ENCODE data around the gene ATP10B. TPM values are rescaled to one million over a fixed set of nuclear protein-coding genes. Genes with fewer than 3 reads are reported as not detected.

ATP10B gene
- total and polyA plus RNA-seq, 4 donors: 0.08 to 7.2 (median 0.53) TPM

DNA sequence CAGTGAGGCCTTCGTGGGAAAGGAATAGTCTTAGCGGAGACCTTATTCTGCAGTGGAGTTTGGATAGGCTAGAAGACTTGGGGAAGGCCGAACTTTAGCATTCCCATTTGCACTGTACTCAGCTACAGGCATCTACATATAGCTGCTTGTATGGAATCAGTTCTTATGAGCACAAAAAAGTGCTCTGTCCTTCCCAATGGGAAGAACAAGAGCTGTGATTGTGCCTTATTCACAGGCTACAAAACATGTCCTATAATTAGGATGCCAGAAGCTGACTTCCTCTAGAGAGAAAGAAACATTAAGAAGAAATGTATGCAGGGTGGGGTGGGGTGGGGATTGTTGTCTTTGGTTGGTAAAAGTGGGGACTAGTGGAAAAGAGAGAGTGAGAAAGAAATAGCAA lies 154.7 kb downstream of the ATP10B start:
- WGBS, 2 donors: 93 to 97% methylated on average over 3 of the region's 3 CpGs
- no peaks in the 10 kb centered on the region for H3K36me3 ChIP-seq (ENCODE audit: control insufficient read depth in 4 of 4, insufficient read depth in 4 of 4, low read length in 4 of 4)
- DNase-seq (no peak), ATAC-seq (ENCODE audit: insufficient read depth, low FRiP score) (no peak)
- H3K4me1 ChIP-seq (ENCODE audit: control insufficient read depth in 5 of 5, insufficient read depth in 5 of 5, low read length in 5 of 5): no peaks in the 10 kb centered on the region
- no peak overlapping the region for H3K27ac ChIP-seq (ENCODE audit: low read depth in 1 of 2, low read length in 1 of 2)
- no peak for TF ChIP-seq CTCF (IDR thresholded peaks at IDR 0.05; ENCODE audit: control extremely low read depth, extremely low read depth)
- H3K9ac ChIP-seq (ENCODE audit: insufficient read depth in 1 of 2, low read length in 2 of 2): no peak overlapping the region
- no peaks in the 10 kb centered on the region for H3K27me3 ChIP-seq (ENCODE audit: control insufficient read depth in 3 of 3, insufficient read depth in 3 of 3, low read length in 2 of 3)
- no peaks in the 10 kb centered on the region for H3K9me3 ChIP-seq (ENCODE audit: control insufficient read depth in 4 of 4, insufficient read depth in 3 of 4, low read length in 3 of 4)
- no peak overlapping the region for H3K4me3 ChIP-seq

GRCh38 chr5:160694896-160695295 lies 157.1 kb downstream of the ATP10B start:
- Histone ChIP-seq H3K4me1 (ENCODE audit: control insufficient read depth in 5 of 5, insufficient read depth in 5 of 5, low read length in 5 of 5) (no peaks in the 10 kb centered on the region), H3K9me3 (ENCODE audit: control insufficient read depth in 4 of 4, insufficient read depth in 3 of 4, low read length in 3 of 4) (no peaks in the 10 kb centered on the region), H3K27ac (ENCODE audit: low read depth in 1 of 2, low read length in 1 of 2) (no peak overlapping the region), H3K4me3 (no peak overlapping the region), H3K36me3 (ENCODE audit: control insufficient read depth in 4 of 4, insufficient read depth in 4 of 4, low read length in 4 of 4) (no peaks in the 10 kb centered on the region), H3K27me3 (ENCODE audit: control insufficient read depth in 3 of 3, insufficient read depth in 3 of 3, low read length in 2 of 3) (no peaks in the 10 kb centered on the region), H3K9ac (ENCODE audit: insufficient read depth in 1 of 2, low read length in 2 of 2) (no peak overlapping the region)
- TF ChIP-seq CTCF (IDR thresholded peaks at IDR 0.05; ENCODE audit: control extremely low read depth, extremely low read depth): no peak
- 50 to 55% methylated on average over 2 of the region's 2 CpGs for WGBS, 2 donors
- no peak for DNase-seq
- no peak for ATAC-seq (ENCODE audit: insufficient read depth, low FRiP score)

- ATAC-seq (ENCODE audit: insufficient read depth, low FRiP score) (no peak), DNase-seq (no peak)
- Histone ChIP-seq H3K27me3 (ENCODE audit: control insufficient read depth in 3 of 3, insufficient read depth in 3 of 3, low read length in 2 of 3) (no peaks in the 10 kb centered on the region), H3K36me3 (ENCODE audit: control insufficient read depth in 4 of 4, insufficient read depth in 4 of 4, low read length in 4 of 4) (no peaks in the 10 kb centered on the region), H3K4me1 (ENCODE audit: control insufficient read depth in 5 of 5, insufficient read depth in 5 of 5, low read length in 5 of 5) (no peaks in the 10 kb centered on the region), H3K4me3 (no peak overlapping the region), H3K9me3 (ENCODE audit: control insufficient read depth in 4 of 4, insufficient read depth in 3 of 4, low read length in 3 of 4) (no peaks in the 10 kb centered on the region), H3K27ac (ENCODE audit: low read depth in 1 of 2, low read length in 1 of 2) (no peak overlapping the region), H3K9ac (ENCODE audit: insufficient read depth in 1 of 2, low read length in 2 of 2) (no peak overlapping the region)
- TF ChIP-seq CTCF (IDR thresholded peaks at IDR 0.05; ENCODE audit: control extremely low read depth, extremely low read depth): no peak
- WGBS, 2 donors: 77 to 80% methylated on average over 7 of the region's 7 CpGs
Measured at GRCh38 chr5:160693831-160694465, 158.1 kb downstream of the ATP10B start.

DNA sequence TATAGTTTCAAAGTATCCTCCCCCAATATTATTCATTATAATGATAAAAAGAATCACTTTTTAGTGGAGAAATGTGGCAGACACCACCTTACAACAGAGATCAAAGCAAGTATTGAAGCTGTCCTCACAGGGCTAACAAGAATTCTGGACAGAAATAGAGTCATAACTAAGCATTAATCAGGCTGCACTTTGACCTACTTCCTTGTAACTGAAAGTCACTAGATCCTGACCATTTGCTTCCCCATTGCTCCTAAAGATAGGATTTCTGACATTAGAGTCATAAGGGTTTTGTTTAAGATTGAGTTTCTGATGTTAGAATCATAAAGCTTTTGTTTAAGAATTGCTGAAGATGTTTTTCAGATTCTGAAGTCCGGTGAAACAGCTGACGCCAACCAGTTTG lies 159.7 kb downstream of the ATP10B start:
- Histone ChIP-seq H3K27me3 (ENCODE audit: control insufficient read depth in 3 of 3, insufficient read depth in 3 of 3, low read length in 2 of 3) (no peaks in the 10 kb centered on the region), H3K4me1 (ENCODE audit: control insufficient read depth in 5 of 5, insufficient read depth in 5 of 5, low read length in 5 of 5) (no peaks in the 10 kb centered on the region), H3K36me3 (ENCODE audit: control insufficient read depth in 4 of 4, insufficient read depth in 4 of 4, low read length in 4 of 4) (no peaks in the 10 kb centered on the region), H3K9me3 (ENCODE audit: control insufficient read depth in 4 of 4, insufficient read depth in 3 of 4, low read length in 3 of 4) (no peaks in the 10 kb centered on the region), H3K9ac (ENCODE audit: insufficient read depth in 1 of 2, low read length in 2 of 2) (no peak overlapping the region), H3K27ac (ENCODE audit: low read depth in 1 of 2, low read length in 1 of 2) (no peak overlapping the region), H3K4me3 (no peak overlapping the region)
- DNase-seq: no peak
- no peak for TF ChIP-seq CTCF (IDR thresholded peaks at IDR 0.05; ENCODE audit: control extremely low read depth, extremely low read depth)
- 93 to 97% methylated on average over 2 of the region's 2 CpGs for WGBS, 2 donors
- ATAC-seq (ENCODE audit: insufficient read depth, low FRiP score): no peak
